Subcutaneous adipose tissue (tissue), 4 donors: ENCODE measurements around the gene ADAMTS2. TPM values are rescaled to one million over a fixed set of nuclear protein-coding genes. Genes with fewer than 3 reads are reported as not detected.

ENCODE experiments used
- total RNA-seq, 4 donors: library from RNA; depleted of rRNA; stranded (reverse); fragments of >200 nt; gene quantifications; one replicate each; pipeline ENCODE4 v1.1.0, GENCODE V29; 2016
- TF ChIP-seq, protein P1 (sequence below): fragments of 450-650 bp; IDR thresholded peaks from one replicate; pipeline ENCODE4 v1.5.1; 2016; ENCODE audit warnings: low read depth, mild to moderate bottlenecking, control low read depth, antibody characterized with exemption, moderate library complexity

ADAMTS2 gene
- total RNA-seq, 4 donors from 2014 or later = 26.7 to 56.5 (median 46.6) TPM

DNA sequence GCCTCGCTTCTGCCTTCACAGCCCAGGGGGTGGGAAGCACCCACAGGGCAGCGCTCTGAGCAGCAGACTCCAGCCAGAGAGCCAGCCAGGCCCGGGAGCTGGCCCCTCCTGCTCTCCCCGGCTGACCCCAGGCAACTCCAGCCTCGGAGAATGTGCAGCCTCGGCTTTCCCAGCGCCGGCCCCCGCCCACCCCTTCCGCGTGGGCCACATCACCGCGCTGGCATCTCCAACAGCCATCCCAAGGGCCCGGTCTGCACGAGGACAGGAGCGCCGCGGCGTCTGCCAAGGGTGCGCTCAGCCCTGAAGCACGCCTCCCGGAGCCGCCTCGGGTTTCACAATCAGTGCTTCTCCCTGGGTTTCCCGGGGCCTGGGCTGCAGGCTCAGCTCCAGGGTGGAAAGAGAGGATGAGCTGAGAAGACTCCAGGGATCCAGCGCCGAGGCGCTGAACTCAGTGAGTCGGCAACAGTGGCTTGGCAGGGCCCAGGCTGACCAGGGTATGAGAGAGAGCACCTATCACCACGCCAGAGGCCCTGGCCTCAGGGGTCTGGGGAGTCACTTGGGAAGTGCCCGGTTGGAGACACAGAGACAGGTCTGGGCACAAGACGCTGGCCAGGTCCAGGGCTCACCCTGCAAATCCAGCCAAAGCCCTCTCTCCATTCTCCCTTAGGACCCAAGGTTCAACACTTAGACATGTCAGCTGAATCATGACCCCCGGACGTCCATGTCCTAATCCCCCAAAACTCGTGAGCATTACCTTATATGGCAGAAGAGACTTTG lies 79.6 kb downstream of the ADAMTS2 start:
- TF ChIP-seq, protein P1, sequence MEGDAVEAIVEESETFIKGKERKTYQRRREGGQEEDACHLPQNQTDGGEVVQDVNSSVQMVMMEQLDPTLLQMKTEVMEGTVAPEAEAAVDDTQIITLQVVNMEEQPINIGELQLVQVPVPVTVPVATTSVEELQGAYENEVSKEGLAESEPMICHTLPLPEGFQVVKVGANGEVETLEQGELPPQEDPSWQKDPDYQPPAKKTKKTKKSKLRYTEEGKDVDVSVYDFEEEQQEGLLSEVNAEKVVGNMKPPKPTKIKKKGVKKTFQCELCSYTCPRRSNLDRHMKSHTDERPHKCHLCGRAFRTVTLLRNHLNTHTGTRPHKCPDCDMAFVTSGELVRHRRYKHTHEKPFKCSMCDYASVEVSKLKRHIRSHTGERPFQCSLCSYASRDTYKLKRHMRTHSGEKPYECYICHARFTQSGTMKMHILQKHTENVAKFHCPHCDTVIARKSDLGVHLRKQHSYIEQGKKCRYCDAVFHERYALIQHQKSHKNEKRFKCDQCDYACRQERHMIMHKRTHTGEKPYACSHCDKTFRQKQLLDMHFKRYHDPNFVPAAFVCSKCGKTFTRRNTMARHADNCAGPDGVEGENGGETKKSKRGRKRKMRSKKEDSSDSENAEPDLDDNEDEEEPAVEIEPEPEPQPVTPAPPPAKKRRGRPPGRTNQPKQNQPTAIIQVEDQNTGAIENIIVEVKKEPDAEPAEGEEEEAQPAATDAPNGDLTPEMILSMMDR = no peak

DNA sequence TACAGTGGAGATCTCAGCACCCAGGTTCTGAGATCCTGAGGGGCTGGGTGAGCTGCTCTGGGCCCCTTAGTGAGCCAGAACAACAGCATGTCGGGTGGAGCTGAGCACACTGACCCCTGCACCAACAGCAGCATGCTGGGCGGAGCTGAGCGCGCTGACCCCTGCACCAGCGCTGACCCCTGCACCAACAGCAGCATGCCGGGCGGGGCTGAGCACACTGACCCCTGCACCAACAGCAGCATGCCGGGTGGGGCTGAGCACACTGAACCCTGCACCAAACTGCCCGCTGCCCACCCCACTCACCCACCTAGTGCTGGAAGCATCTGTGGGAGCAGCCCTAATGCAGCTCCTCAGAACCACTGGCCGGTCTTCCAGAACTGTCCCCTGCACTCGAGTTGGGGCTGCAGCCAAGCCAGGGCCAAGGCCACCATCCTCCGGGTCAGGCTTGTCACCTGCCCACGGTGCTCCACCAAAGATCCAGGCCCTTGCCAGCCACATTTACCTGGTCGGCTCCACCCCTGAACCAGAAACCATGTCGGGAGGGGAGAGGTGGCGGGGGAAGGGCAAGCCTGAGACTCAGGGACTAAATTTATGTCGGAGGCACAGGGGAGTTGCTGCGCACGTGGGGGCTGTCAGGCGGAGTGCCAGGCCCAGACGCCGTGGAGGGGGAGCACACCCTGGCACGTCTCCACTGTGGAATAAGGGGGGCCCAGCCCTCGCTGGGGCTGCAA lies 80.3 kb downstream of the ADAMTS2 start:
- TF ChIP-seq, protein P1 = no peak

GRCh38 chr5:179264053-179264782 lies 81.0 kb downstream of the ADAMTS2 start:
- TF ChIP-seq, protein P1 = no peak

GRCh38 chr5:179263391-179264052 lies 81.7 kb downstream of the ADAMTS2 start:
- TF ChIP-seq, protein P1 = no peak

GRCh38 chr5:179262126-179262920 lies 82.9 kb downstream of the ADAMTS2 start:
- TF ChIP-seq, protein P1 = no peak

DNA sequence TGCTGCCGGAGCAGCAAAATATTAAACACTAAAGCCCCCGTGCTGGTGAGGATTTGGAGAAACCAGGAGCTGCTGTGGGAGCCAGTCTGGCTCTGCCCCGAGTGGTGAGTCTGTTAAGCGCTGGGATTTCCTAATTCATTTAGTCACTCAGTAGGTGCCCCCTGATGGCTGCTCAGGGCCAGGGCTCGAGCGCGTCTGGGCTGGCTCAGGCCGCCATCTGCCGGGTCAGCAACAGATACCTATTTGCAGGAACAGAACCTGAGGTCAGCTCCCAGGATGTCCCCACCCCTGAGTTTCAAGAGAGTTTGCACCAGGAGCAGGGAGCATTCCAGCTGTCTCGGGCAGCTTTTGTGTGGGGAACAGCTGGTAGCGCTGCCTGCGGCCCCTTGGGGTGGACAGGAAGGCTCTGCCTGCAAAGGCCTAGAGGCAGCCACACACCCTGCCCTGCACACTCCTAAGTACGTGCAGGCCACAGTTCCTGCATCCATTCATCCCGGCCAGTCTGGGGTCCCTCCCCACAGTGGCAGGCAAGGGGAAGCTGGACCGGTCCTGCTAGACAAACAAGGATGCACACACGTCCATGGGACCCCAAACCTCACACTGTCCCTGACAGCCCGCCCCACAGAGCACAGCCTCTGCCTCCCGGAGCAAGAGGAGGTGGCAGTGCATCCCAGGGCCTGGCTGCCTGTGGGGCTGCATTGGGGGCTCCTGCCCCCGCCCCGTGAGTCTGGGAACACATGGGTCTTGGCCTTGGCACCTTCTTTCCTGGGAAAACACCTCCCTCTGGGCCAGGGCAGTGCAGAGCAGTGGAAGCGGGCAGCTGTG lies 83.7 kb downstream of the ADAMTS2 start:
- TF ChIP-seq, protein P1 = no peak
